Measurements from ENCODE around the gene BAG5.

The BAG5 gene

GRCh38 chr14:103549361-103550311 lies 12.8 kb downstream of the BAG5 start:
- Histone ChIP-seq H3K9ac (no peak overlapping the region), H3K4me1 (ENCODE audit: low read depth, poor library complexity, severe bottlenecking) (no peaks in the 10 kb centered on the region), H3K27ac (no peak overlapping the region), H4K20me1 (ENCODE audit: insufficient read depth) (no peaks in the 10 kb centered on the region), H3K79me2 (ENCODE audit: insufficient read depth, low read depth) (no peaks in the 10 kb centered on the region), H3K36me3 (ENCODE audit: insufficient read depth) (no peaks in the 10 kb centered on the region), H2AFZ (ENCODE audit: low read depth) (no peak overlapping the region), H3K4me3 (IDR thresholded peaks at IDR 0.05; ENCODE audit: insufficient read depth, low read depth, low read length) (no peak overlapping the region), H3K4me2 (no peak overlapping the region), H3K27me3 (ENCODE audit: insufficient read depth, low read depth) (no peaks in the 10 kb centered on the region)
- no peak for TF ChIP-seq CTCF (conservative IDR thresholded peaks at IDR 0.05; ENCODE audit: low read depth, low read length)

DNA sequence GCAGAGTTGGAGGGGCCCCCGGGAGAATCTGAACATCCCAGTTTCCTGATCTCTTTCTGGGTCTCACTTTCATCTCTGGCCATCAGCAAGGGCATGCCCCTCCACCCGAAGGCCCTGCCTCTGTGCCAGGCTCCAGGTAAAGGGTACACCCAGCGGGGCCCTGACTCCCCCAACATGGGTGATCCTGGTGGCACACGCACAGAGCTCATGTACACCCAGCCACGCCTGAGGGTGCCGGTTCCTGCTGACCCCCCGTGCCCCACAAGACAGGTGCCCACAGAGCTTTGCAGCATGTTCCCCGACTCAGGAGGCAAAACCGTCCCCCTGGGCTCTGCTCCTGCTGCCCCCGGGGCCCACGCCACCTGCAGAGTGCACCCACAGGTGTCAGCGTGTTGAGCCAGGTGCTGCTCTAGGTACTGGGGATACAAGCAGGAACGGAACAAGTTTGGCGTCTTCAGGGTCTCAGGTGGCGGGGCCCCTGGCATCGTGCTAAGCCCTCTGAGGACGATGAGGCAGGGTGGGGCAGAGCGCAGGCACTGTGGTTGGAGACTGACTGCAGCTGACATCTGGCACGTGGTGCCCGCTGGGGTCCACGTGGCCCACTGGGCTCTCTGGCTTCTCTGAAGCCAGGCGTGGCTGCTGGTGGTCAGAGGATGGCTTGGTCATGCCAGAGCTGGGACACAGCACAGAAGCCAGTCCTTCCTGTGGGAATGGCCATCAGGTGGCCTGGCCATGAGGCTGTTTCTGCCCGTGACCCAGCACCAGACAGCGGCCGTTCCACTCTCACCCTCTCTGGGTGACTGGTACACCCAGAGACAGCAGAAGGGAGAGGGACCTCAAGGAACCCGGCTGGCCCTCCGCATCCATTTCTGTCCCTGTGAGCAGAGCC lies 13.8 kb downstream of the BAG5 start:
- Histone ChIP-seq H3K36me3 (ENCODE audit: insufficient read depth) (no peaks in the 10 kb centered on the region), H3K27ac (no peak overlapping the region), H3K4me2 (no peak overlapping the region), H3K79me2 (ENCODE audit: insufficient read depth, low read depth) (no peaks in the 10 kb centered on the region), H4K20me1 (ENCODE audit: insufficient read depth) (no peaks in the 10 kb centered on the region), H3K4me1 (ENCODE audit: low read depth, poor library complexity, severe bottlenecking) (no peaks in the 10 kb centered on the region), H2AFZ (ENCODE audit: low read depth) (no peak overlapping the region), H3K9ac (no peak overlapping the region), H3K4me3 (IDR thresholded peaks at IDR 0.05; ENCODE audit: insufficient read depth, low read depth, low read length) (no peak overlapping the region), H3K27me3 (ENCODE audit: insufficient read depth, low read depth) (no peaks in the 10 kb centered on the region)
- TF ChIP-seq CTCF (conservative IDR thresholded peaks at IDR 0.05; ENCODE audit: low read depth, low read length): no peak

DNA sequence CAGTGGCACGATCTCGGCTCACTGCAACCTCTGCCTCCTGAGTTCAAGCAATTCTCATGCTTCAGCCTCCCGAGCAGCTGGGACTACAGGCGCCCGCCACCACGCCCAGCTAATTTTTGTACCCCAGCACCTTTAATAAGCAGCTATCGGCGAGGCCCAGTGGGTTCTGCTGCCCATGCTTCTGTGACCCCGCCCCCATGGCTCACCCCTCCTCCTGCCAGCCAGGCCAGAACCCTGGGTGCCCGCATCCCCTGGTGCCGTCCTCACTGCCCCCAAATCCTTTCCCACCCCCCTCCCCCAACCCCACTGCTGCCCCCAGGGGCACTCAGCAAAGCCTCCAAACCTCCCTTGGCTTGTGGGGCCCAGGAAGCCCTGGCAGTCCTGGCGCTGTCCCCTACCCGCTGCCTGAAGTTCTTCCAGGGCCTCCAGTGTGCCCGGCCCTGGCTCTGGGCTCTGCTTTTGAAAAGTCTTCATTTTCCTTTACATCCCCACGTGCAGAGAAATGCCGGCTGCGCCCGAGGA lies 14.5 kb downstream of the BAG5 start:
- H2AFZ ChIP-seq (ENCODE audit: low read depth): no peak overlapping the region
- TF ChIP-seq CTCF (conservative IDR thresholded peaks at IDR 0.05; ENCODE audit: low read depth, low read length): no peak
- H3K4me2 ChIP-seq: no peak overlapping the region
- no peaks in the 10 kb centered on the region for H4K20me1 ChIP-seq (ENCODE audit: insufficient read depth)
- H3K4me1 ChIP-seq (ENCODE audit: low read depth, poor library complexity, severe bottlenecking): no peaks in the 10 kb centered on the region
- H3K79me2 ChIP-seq (ENCODE audit: insufficient read depth, low read depth): no peaks in the 10 kb centered on the region
- no peak overlapping the region for H3K4me3 ChIP-seq (IDR thresholded peaks at IDR 0.05; ENCODE audit: insufficient read depth, low read depth, low read length)
- H3K27ac ChIP-seq: no peak overlapping the region
- H3K27me3 ChIP-seq (ENCODE audit: insufficient read depth, low read depth): no peaks in the 10 kb centered on the region
- no peaks in the 10 kb centered on the region for H3K36me3 ChIP-seq (ENCODE audit: insufficient read depth)
- H3K9ac ChIP-seq: no peak overlapping the region

DNA sequence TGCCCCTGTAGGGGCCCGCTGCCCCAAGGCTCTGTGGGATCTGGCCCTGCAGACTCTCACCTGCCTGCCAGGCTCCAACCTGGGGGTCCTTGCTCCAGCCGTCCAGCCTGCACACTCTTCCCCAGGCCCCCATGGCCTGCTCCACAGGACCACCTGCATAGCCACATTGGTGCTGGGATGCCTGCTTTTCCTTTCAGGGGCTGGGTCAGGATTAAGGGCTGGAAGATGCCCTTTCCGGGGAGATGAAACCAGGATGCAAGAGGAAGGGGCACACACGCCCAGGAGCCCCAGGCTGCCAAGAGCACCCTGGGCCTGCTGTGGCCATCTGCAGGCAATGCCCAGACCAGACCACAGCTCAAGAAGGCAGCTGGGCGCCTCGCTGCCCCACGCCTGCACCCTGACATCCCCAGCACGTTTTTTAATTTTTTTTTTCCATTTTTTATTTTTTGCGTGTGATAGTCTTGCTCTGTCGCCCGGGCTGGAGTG lies 15.0 kb downstream of the BAG5 start:
- no peak overlapping the region for H2AFZ ChIP-seq (ENCODE audit: low read depth)
- H3K4me2 ChIP-seq: no peak overlapping the region
- H3K4me1 ChIP-seq (ENCODE audit: low read depth, poor library complexity, severe bottlenecking): no peaks in the 10 kb centered on the region
- no peaks in the 10 kb centered on the region for H3K36me3 ChIP-seq (ENCODE audit: insufficient read depth)
- H4K20me1 ChIP-seq (ENCODE audit: insufficient read depth): no peaks in the 10 kb centered on the region
- no peak overlapping the region for H3K4me3 ChIP-seq (IDR thresholded peaks at IDR 0.05; ENCODE audit: insufficient read depth, low read depth, low read length)
- H3K79me2 ChIP-seq (ENCODE audit: insufficient read depth, low read depth): no peaks in the 10 kb centered on the region
- no peak overlapping the region for H3K27ac ChIP-seq
- H3K27me3 ChIP-seq (ENCODE audit: insufficient read depth, low read depth): no peaks in the 10 kb centered on the region
- TF ChIP-seq CTCF (conservative IDR thresholded peaks at IDR 0.05; ENCODE audit: low read depth, low read length): no peak
- no peak overlapping the region for H3K9ac ChIP-seq

Measured in KMS-11 (cell line).